H7 (cell line): ENCODE results near the gene AP5M1. TPM values are rescaled to one million over a fixed set of nuclear protein-coding genes. Genes with fewer than 3 reads are reported as not detected.
"Not testable (repeated sequence)": the region's sequence is repeated elsewhere in the genome, so short reads cannot be mapped to it uniquely, and the experiment has no call there.

Experiments used
- DNase-seq: peaks from one replicate; pipeline ENCODE4 v3.0.0; 2012
- H3K27me3 ChIP-seq: 2 replicates; pipeline ENCODE4 v1.6.0; 2011; ENCODE audit warnings: mild to moderate bottlenecking, low read length; ENCODE audit not compliant: control insufficient read depth, insufficient read depth
- H3K36me3 ChIP-seq: replicated peaks from 2 replicates; pipeline ENCODE4 v1.5.1; 2011; ENCODE audit warnings: low read length; ENCODE audit not compliant: control insufficient read depth, insufficient read depth
- H3K4me3 ChIP-seq: 2 replicates; pipeline ENCODE4 v1.5.1; 2011; ENCODE audit warnings: low read depth, mild to moderate bottlenecking, control low read depth, low read length, moderate library complexity; ENCODE audit not compliant: insufficient read depth
- total RNA-seq: library from RNA; depleted of rRNA; stranded (reverse); fragments of >200 nt; shearing (Covaris generic); gene quantifications from 2 replicates; pipeline ENCODE4 v1.2.3, GENCODE V29; 2014; rRNA removed

The AP5M1 gene, protein sequence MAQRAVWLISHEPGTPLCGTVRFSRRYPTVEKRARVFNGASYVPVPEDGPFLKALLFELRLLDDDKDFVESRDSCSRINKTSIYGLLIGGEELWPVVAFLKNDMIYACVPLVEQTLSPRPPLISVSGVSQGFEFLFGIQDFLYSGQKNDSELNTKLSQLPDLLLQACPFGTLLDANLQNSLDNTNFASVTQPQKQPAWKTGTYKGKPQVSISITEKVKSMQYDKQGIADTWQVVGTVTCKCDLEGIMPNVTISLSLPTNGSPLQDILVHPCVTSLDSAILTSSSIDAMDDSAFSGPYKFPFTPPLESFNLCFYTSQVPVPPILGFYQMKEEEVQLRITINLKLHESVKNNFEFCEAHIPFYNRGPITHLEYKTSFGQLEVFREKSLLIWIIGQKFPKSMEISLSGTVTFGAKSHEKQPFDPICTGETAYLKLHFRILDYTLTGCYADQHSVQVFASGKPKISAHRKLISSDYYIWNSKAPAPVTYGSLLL
- 26.4 and 28.2 TPM in 2 replicates for total RNA-seq

DNA sequence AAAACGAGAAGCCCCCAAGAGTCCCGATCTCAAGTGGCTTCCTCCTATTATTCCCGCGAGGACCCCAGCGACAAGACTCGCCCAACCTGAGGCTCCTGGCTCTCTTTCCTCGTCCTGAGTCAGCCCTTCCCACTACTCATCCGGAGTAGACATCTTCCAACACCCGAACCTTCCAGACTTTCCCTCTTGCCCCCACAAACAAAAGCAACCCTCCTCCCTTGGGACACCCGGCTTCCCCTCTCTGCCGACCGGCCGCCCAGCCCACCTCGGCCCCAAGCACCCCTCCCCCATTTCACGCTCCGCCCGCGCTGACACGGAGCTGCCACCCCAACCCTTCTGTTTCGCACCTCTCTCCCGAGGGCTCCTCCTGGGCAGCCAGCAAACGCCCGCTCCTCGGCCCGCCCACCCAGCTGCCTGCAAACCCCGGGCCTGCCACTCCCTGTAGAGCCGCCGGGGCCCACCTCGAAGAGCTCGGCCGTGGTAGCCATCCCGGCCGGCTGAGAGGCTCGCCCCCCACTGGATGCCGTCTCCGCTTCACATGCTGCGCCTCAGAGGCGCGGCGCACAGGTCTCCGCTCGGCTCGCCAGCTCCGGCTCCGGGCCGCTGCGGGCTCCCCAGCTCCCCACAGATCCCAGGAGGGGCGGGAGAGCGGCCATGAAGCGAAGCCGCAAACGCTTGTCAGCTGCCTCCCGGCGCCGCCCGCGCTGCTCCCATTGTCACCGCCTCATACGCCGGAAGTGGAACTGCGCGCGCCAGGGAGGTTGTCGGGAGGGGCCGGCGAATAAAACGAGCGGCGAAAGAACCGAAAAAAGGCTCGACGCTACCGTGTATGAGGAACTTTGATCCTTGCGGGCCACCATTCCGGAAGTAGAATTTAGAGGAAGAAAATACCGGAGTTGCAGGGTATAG is at the start of gene AP5M1, which contains the start of gene EXOC5:
AP5M1 (plus strand) TSS at position 811 of the 909 bp plus-strand sequence. CDS start 344 bp downstream, outside the sequence.
EXOC5 (minus strand) TSS at position 745 of the 909 bp plus-strand sequence; CDS start at position 488, 257 bp downstream.
- H3K36me3 ChIP-seq, result no peaks in the 10 kb centered on the region
- H3K4me3 ChIP-seq, result peak within 1 kb of the TSS; percentile 89
- DNase-seq, result peak; percentile 81
- H3K27me3 ChIP-seq, result no peaks in the 10 kb centered on the region

DNA sequence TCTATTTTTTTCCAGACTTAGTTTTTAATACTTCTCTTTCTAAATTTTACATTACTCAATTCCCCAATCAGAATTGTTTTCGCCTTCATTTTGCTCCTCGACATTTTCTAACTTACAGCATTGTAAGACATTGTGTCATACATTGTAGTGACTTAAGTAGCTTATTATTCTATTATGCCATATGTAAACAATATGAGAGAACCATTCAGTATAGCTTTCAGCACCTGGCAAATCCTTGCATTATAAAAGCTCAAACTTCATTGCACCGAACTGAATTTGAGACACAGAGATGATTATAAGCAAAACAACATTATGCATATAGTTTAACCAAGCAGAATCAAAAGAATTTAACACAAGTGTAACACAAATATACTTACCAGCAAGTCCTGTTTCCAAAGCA is 46.8 kb upstream of the AP5M1 start:
- DNase-seq, result no peak
- Histone ChIP-seq H3K27me3 (no peaks in the 10 kb centered on the region), H3K36me3 (peaks cover 1% of the 10 kb centered on the region; the same call in 1 of the 2 replicates), H3K4me3 (no peak overlapping the region)

DNA sequence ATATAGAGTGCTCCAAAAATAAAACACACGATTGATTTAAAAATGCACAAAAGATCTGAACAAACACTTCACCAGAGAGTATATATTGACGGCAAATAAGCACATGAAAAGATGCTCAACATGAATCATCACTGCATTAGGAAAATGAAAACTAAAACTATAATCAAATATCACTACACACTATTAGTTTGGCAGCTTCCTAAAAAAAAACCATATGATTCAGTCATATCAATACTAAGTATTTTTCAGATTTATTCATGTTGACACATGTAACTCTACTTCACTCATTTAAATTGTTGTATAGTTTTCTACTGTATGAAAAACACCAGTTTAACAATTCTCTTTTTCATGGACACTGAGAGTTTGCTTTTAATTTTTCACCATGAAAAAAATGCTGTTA is 41.7 kb upstream of the AP5M1 start:
- DNase-seq, result no peak

DNA sequence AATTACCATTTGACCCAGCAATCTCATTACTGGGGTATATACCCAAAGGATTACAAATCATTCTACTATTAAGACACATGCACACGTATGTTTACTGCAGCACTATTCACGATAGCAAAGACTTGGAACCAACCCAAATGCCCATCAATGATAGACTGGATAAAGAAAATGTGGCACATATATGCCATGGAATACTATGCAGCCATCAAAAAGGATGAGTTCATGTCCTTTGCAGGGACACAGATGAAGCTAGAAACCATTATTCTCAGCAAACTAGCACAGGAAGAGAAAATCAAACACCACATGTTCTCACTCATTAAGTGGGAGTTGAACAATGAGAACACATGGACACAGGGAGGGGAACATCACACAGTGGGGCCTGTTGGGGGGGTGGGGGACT is 40.5 kb upstream of the AP5M1 start:
- not testable (repeated sequence) for DNase-seq, H3K4me3 ChIP-seq, H3K36me3 ChIP-seq, H3K27me3 ChIP-seq

More for the DNA sequence above, 41.7 kb upstream of the AP5M1 start:
- Histone ChIP-seq H3K36me3 (peaks cover 5% of the 10 kb centered on the region), H3K27me3 (no peaks in the 10 kb centered on the region), H3K4me3 (no peak overlapping the region)

DNA sequence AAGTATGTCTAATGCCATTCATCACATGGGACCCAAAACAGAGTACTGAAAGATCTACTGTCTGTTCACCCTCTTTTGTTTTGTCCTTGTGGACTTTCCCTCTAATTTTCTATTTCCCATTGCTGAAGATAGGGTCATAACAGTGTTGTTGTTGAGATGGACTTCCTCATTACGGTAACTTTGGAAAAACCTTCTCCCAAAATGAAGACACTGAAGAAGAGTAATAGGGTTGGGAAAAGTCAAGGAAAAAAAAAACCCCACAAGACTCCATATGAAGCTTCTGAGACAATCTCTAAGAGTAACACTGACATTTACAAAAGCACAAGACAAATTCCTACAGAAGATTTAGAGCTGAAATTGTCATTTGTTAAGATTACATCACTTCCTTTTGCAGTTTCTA is 36.8 kb upstream of the AP5M1 start:
- H3K4me3 ChIP-seq, result no peak overlapping the region
- H3K27me3 ChIP-seq, result no peaks in the 10 kb centered on the region
- DNase-seq, result no peak
- H3K36me3 ChIP-seq, result peaks cover 6% of the 10 kb centered on the region

DNA sequence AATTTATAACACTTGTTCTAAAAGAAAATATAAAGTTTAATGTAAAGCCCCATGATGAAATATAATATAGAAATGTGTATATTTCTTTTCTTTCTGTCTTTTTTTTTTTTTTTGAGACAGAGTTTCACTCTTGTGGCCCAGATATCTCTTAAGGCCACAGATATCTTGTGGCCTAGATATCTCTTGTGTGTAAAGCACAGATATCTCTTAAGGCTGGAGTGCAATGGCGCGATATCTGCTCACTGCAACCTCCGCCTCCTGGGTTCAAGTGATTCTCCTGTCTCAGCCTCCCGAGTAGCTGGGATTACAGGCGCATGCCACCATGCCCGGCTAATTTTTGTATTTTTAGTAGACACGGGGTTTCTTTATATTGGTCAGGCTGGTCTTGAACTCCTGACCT is 28.7 kb upstream of the AP5M1 start:
- not testable (repeated sequence) for H3K27me3 ChIP-seq, DNase-seq, H3K36me3 ChIP-seq, H3K4me3 ChIP-seq

DNA sequence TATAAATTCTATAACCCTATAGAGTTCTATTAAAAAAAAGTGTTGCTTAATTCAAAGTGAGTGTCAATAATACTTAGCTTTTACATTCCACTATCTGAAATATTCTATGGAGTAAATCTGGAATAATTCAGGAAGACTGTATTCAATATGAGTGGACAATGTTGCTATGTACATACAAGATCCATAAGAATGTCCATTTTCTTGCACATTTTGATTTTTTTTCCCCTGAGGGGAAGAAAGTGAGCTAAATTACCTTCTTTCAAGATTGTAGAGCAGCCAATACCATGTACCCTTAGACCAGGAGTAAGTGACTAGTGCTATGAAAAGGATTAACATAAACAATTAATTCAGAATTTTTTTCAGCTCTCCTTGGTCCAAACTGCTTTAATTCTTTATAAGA is 25.5 kb upstream of the AP5M1 start:
- Histone ChIP-seq H3K36me3 (peaks cover 3% of the 10 kb centered on the region), H3K4me3 (no peak overlapping the region), H3K27me3 (no peaks in the 10 kb centered on the region)
- DNase-seq, result no peak

DNA sequence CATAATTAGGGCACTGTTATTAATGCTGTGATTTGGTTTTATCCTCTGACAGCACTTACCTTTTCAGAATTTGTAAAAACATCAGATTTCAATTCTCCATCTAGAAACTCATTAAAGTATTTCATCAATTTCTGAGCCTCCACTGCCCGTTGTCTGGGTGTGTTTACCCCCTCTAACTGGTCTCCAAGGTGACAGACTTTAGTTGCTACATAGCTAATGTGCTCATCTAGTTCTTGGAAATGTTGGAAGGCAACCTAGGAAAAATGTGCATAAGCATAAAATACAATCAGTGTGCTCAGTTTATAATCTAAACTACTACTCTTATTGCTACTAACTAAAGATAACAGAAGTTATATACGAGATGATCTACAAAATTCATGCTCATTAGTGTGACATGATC is 24.7 kb upstream of the AP5M1 start:
- Histone ChIP-seq H3K27me3 (no peaks in the 10 kb centered on the region), H3K36me3 (peaks cover 1% of the 10 kb centered on the region), H3K4me3 (no peak overlapping the region)
- no peak for DNase-seq

DNA sequence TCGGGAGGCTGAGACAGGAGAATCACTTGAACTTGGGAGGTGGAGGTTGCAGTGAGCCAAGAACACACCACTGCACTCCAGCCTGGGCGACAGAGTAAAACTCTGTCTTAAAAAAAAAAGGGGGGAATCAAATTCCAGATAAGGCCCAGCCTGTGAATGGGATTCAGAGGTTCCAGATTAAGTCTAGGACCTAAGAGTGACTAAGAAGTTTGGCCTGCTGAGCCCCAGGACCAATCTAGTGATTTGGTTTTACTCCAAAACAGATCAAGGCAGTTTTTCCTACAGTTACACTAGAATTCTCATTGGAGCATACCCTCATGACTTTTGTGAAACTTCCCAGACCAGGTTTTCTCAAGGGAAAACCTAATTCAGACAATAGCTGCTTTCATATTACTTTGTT is 22.8 kb upstream of the AP5M1 start:
- Histone ChIP-seq H3K4me3 (no peak overlapping the region), H3K27me3 (no peaks in the 10 kb centered on the region), H3K36me3 (no peaks in the 10 kb centered on the region)
- DNase-seq, result no peak

DNA sequence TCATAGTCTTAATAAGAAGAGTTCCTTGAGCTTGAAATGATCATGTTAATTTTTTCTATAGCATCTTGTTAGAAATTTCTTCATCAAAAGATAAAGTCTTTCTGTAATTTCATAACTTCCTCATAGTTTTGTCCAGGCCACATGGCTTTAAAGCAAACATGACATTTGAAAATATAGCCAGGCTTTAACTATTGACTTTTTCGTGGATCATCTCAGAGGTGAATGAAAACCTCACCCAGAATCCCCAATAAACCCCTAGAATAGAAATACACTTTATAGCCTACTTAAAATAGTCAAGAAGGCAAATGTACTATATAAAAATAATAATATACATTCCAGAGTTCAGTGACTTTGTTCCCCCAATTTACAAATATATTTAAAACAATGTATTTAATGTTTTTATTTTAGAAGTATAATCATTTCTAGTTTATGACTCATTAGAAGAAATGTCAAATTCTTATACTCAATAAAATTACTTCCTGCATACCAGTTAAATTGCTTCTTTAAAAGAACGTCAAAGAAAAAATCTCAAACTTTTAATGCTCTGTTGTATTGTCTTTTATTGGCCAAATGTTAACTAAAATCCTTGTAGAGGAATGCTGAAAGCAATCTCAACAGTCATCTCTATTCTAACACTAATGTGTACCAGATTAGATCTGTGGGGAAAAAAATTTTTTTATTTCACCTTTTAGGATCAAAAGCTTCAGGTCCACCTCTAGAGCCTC is 21.7 kb upstream of the AP5M1 start:
- no peak overlapping the region for H3K4me3 ChIP-seq
- no peaks in the 10 kb centered on the region for H3K27me3 ChIP-seq
- no peaks in the 10 kb centered on the region for H3K36me3 ChIP-seq
- no peak for DNase-seq

DNA sequence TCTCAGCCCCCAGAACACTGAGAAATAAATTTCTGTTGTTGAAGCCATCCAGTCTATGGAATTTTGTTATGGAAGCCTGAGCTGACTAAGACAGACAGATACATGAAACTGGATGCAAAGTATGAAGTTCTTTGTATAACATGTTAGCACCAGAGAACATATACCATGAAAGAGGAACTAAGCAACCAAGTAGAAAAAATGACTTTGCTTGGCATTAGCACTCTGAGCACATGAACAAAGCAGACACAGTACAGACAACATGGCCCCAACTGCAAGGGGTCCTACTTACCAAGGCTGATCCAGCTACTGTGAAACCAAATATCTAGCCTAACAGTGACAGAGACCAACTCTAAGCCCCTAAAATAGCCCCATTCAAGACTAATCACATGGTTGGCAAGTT is 13.9 kb upstream of the AP5M1 start:
- H3K4me3 ChIP-seq, result no peak overlapping the region
- no peaks in the 10 kb centered on the region for H3K27me3 ChIP-seq
- no peak for DNase-seq
- H3K36me3 ChIP-seq, result no peaks in the 10 kb centered on the region

DNA sequence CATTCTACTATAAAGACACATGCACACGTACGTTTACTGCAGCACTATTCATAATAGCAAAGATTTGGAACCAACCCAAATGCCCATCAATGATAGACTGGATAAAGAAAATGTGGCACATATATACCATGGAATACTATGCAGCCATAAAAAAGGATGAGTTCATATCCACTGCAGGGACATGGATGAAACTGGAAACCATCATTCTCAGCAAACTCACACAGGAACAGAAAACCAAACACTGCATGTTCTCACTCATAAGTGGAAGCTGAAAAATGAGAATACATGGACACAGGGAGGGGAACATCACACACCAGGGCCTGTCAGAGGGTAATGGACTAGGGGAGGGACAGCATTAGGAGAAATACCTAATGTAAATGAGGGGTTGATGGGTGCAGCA is 10.6 kb upstream of the AP5M1 start:
- DNase-seq, H3K36me3 ChIP-seq: not testable (repeated sequence)

DNA sequence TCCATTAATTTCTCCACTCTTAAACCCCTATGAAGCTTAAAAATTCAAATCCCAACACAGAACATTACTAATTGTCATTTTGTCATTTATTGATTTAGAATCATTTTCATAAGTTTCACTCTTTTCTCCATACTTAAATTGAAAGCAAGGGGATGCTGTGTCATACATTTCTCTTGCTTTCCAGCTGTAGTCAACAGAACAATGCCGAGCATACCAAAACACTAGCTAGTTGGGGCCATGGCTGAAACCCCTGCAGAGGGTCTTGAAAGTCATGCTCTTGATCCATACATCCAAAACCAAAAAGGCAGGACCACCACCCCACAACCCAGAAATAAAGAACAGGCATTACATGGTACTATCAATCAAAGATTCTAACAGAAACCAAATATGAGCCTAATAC is 9.1 kb upstream of the AP5M1 start:
- no peak for DNase-seq
- Histone ChIP-seq H3K4me3 (no peak overlapping the region), H3K36me3 (no peaks in the 10 kb centered on the region), H3K27me3 (no peaks in the 10 kb centered on the region)

More for the DNA sequence above, 10.6 kb upstream of the AP5M1 start:
- not testable (repeated sequence) for H3K4me3 ChIP-seq, H3K27me3 ChIP-seq

DNA sequence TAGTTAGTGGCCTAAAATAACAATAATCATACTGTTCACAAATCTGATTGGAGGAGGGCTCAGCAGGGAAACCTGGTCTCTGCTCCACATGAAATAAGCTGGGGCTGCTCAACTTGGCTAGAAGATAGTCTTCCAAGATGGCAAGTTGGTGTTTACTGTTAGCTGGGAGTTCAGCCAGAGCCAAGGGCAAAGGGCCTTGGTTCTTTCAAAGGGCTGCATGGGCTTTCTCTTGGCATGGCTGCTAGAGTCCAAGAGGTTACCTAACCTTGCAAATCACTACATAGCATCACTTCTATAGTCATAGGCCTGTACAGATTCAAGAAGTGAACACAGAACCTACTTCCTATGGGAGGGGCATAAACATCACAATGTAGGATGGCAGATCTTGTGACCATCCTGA is 7.2 kb upstream of the AP5M1 start:
- Histone ChIP-seq H3K4me3 (no peak overlapping the region), H3K27me3 (no peaks in the 10 kb centered on the region), H3K36me3 (no peaks in the 10 kb centered on the region)
- DNase-seq, result no peak
